OCI-LY1 (cell line): ENCODE measurements around the gene TMPRSS5.

Experiments used
- EZH2 ChIP-seq: fragments of 200-600 bp; sonication (generic), shearing (Covaris generic); IDR thresholded peaks from 2 replicates; pipeline ENCODE4 v1.8.0; 2017; ENCODE audit warnings: borderline replicate concordance, mixed run types, mild to moderate bottlenecking, antibody characterized with exemption, low read length, moderate library complexity, mixed read lengths
- TF ChIP-seq, protein P1 (sequence below): fragments of 200-600 bp; sonication (generic), shearing (Covaris generic); IDR thresholded peaks from 2 replicates; pipeline ENCODE4 v1.5.1; 2017; ENCODE audit warnings: mild to moderate bottlenecking, antibody characterized with exemption, low read length, moderate library complexity, mixed read lengths

DNA sequence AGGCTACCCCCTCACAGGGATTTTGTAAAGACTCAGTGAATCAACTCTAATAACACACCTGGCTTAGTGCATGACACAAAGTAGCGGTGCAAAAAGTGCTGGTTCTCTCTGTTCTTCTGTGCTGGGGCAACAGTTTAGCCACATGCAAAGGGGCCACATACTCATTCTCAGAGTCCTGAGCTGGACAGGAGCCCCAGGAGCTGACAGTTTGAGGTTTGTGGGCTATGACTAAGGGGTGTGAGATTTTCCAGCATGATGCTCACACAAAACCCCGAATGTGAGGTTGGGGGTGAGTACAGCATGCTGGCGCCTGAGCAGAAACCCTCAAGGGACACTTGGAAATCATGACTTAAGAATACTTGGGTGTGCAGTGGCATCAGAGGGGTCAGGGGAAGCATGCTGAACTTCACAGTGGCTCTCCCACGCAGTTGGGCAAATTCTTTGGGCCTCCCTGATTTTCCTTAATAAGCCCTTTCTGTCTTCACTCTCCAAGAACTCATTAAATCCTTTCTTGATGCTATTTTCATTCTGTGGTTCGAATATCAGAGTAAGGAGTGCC lies 31.0 kb downstream of the TMPRSS5 start:
- TF ChIP-seq, protein P1, sequence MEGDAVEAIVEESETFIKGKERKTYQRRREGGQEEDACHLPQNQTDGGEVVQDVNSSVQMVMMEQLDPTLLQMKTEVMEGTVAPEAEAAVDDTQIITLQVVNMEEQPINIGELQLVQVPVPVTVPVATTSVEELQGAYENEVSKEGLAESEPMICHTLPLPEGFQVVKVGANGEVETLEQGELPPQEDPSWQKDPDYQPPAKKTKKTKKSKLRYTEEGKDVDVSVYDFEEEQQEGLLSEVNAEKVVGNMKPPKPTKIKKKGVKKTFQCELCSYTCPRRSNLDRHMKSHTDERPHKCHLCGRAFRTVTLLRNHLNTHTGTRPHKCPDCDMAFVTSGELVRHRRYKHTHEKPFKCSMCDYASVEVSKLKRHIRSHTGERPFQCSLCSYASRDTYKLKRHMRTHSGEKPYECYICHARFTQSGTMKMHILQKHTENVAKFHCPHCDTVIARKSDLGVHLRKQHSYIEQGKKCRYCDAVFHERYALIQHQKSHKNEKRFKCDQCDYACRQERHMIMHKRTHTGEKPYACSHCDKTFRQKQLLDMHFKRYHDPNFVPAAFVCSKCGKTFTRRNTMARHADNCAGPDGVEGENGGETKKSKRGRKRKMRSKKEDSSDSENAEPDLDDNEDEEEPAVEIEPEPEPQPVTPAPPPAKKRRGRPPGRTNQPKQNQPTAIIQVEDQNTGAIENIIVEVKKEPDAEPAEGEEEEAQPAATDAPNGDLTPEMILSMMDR, result no peak
- no peak for TF ChIP-seq EZH2
